ENCODE measurements around the gene COLEC12. TPM values are rescaled to one million over a fixed set of nuclear protein-coding genes. Genes with fewer than 3 reads are reported as not detected.

The COLEC12 gene
- 27.1 and 27.9 TPM in 2 replicates for total RNA-seq

GRCh38 chr18:500632-501405 lies at the start of gene COLEC12:
Gene COLEC12, minus strand, starts transcription at chr18:500701. Its CDS starts 187 bp downstream, at chr18:500514.

GRCh38 chr18:267688-268552 lies 232.6 kb downstream of the COLEC12 start, which contains the start of gene THOC1:
Gene THOC1, minus strand, starts transcription at chr18:268047. Its CDS starts 28 bp downstream, at chr18:268019.

Other genes with a start within 250 kb of the COLEC12 start
- 35.4 and 54.7 TPM in 2 replicates for gene THOC1, start 232.7 kb downstream of the COLEC12 start, total RNA-seq
- gene CETN1, start 79.7 kb upstream of the COLEC12 start, total RNA-seq: not detected in 2 replicates
- not detected in 2 replicates for gene CLUL1, start 96.3 kb upstream of the COLEC12 start, total RNA-seq
- 23.6 and 32.5 TPM in 2 replicates for gene TYMS, start 157.0 kb upstream of the COLEC12 start, total RNA-seq
- gene ENOSF1, start 211.9 kb upstream of the COLEC12 start, total RNA-seq: 22.1 and 40.6 TPM in 2 replicates

Data from epithelial cell of umbilical artery (primary cell).